ENCODE results near the gene CTU2.

CTU2 gene

DNA sequence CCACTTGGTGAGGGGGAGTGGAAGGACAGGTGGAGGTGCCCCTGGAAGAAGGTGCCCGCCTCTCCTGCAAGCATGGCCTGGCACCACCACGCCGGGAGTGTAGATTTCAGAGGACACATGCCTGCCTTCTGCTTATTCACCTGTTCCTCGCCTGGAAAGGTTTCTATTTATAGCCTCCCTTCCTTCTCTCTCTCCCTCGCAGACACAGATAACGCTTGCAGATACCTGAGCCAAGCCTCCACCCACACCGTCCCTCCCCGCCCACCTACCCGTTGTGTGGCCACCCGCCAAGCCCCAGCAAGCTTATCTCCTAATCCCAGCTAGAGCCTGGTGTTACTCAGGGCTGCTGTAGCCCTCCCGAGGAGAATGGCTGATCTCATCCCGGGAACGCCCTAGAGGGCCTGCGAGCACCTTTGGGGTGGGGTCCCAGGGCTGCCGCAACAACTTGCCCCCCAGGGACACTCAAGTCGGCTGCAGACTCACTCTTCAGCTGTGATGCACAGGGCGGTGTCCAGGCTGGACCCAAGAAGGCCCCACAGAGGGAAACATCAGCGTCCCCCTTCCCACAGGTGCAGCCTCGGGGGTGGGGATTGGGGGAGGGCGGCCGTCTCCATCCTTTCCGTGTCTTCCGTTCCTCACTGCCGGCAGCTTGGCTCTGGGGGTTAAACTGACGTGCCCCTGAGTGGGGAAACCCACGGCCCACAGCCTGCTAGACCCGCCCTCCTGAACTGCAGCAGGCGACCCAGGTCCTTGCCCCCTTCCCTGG lies 18.1 kb upstream of the CTU2 start (continued):
- TF ChIP-seq, protein P1, sequence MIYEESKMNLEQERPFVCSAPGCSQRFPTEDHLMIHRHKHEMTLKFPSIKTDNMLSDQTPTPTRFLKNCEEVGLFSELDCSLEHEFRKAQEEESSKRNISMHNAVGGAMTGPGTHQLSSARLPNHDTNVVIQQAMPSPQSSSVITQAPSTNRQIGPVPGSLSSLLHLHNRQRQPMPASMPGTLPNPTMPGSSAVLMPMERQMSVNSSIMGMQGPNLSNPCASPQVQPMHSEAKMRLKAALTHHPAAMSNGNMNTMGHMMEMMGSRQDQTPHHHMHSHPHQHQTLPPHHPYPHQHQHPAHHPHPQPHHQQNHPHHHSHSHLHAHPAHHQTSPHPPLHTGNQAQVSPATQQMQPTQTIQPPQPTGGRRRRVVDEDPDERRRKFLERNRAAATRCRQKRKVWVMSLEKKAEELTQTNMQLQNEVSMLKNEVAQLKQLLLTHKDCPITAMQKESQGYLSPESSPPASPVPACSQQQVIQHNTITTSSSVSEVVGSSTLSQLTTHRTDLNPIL (CRISPR knock-in tag; IDR thresholded peaks at IDR 0.05; ENCODE audit: low read depth), result no peak
- no peak for TF ChIP-seq ZFP3 (CRISPR knock-in tag; IDR thresholded peaks at IDR 0.05)
- TF ChIP-seq ARNTL (CRISPR knock-in tag; IDR thresholded peaks at IDR 0.05; ENCODE audit: borderline replicate concordance, low read depth), result no peak

GRCh38 chr16:88690341-88691128 lies 15.8 kb upstream of the CTU2 start:
- TF ChIP-seq GLIS3 (CRISPR knock-in tag; IDR thresholded peaks at IDR 0.05), result no peak
- no peak for TF ChIP-seq ZNF565 (CRISPR knock-in tag; conservative IDR thresholded peaks at IDR 0.05; ENCODE audit: low read depth)
- no peak for TF ChIP-seq CSRNP3 (CRISPR knock-in tag; IDR thresholded peaks at IDR 0.05)
- TF ChIP-seq ZNF8 (CRISPR knock-in tag; IDR thresholded peaks at IDR 0.05), result no peak
- TF ChIP-seq OSR1 (CRISPR knock-in tag; IDR thresholded peaks at IDR 0.05), result no peak
- TF ChIP-seq, protein P2, sequence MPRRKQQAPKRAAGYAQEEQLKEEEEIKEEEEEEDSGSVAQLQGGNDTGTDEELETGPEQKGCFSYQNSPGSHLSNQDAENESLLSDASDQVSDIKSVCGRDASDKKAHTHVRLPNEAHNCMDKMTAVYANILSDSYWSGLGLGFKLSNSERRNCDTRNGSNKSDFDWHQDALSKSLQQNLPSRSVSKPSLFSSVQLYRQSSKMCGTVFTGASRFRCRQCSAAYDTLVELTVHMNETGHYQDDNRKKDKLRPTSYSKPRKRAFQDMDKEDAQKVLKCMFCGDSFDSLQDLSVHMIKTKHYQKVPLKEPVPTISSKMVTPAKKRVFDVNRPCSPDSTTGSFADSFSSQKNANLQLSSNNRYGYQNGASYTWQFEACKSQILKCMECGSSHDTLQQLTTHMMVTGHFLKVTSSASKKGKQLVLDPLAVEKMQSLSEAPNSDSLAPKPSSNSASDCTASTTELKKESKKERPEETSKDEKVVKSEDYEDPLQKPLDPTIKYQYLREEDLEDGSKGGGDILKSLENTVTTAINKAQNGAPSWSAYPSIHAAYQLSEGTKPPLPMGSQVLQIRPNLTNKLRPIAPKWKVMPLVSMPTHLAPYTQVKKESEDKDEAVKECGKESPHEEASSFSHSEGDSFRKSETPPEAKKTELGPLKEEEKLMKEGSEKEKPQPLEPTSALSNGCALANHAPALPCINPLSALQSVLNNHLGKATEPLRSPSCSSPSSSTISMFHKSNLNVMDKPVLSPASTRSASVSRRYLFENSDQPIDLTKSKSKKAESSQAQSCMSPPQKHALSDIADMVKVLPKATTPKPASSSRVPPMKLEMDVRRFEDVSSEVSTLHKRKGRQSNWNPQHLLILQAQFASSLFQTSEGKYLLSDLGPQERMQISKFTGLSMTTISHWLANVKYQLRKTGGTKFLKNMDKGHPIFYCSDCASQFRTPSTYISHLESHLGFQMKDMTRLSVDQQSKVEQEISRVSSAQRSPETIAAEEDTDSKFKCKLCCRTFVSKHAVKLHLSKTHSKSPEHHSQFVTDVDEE (CRISPR knock-in tag; IDR thresholded peaks at IDR 0.05), result no peak
- no peak for TF ChIP-seq BACH2 (CRISPR knock-in tag; IDR thresholded peaks at IDR 0.05; ENCODE audit: borderline replicate concordance)
- TF ChIP-seq ESRRG (CRISPR knock-in tag; IDR thresholded peaks at IDR 0.05), result no peak
- TF ChIP-seq TCF4 (CRISPR knock-in tag; IDR thresholded peaks at IDR 0.05; ENCODE audit: borderline replicate concordance), result no peak
- no peak for TF ChIP-seq TOX (CRISPR knock-in tag; IDR thresholded peaks at IDR 0.05; ENCODE audit: borderline replicate concordance)
- no peak for TF ChIP-seq SNAI2 (CRISPR knock-in tag; IDR thresholded peaks at IDR 0.05)
- no peak for TF ChIP-seq RARB (CRISPR knock-in tag; IDR thresholded peaks at IDR 0.05)
- no peak for TF ChIP-seq ZFP3 (CRISPR knock-in tag; IDR thresholded peaks at IDR 0.05)
- no peak for TF ChIP-seq ARNTL (CRISPR knock-in tag; IDR thresholded peaks at IDR 0.05; ENCODE audit: borderline replicate concordance, low read depth)
- no peak for TF ChIP-seq ZC3H10 (CRISPR knock-in tag; IDR thresholded peaks at IDR 0.05)
- ATAC-seq, result no peak

GRCh38 chr16:88691129-88691813 lies 15.0 kb upstream of the CTU2 start:
- no peak for ATAC-seq
- TF ChIP-seq ESRRG (CRISPR knock-in tag; IDR thresholded peaks at IDR 0.05) (no peak), ZFP3 (CRISPR knock-in tag; IDR thresholded peaks at IDR 0.05) (no peak), BACH2 (CRISPR knock-in tag; IDR thresholded peaks at IDR 0.05; ENCODE audit: borderline replicate concordance) (no peak), GLIS3 (CRISPR knock-in tag; IDR thresholded peaks at IDR 0.05) (no peak), CSRNP3 (CRISPR knock-in tag; IDR thresholded peaks at IDR 0.05) (no peak), ISL1 (CRISPR knock-in tag; IDR thresholded peaks at IDR 0.05) (no peak), TOX (CRISPR knock-in tag; IDR thresholded peaks at IDR 0.05; ENCODE audit: borderline replicate concordance) (no peak), ZNF565 (CRISPR knock-in tag; conservative IDR thresholded peaks at IDR 0.05; ENCODE audit: low read depth) (no peak), ZNF8 (CRISPR knock-in tag; IDR thresholded peaks at IDR 0.05) (no peak), ZNF70 (CRISPR knock-in tag; IDR thresholded peaks at IDR 0.05) (no peak), ZFP30 (CRISPR knock-in tag; IDR thresholded peaks at IDR 0.05) (no peak), TCF4 (CRISPR knock-in tag; IDR thresholded peaks at IDR 0.05; ENCODE audit: borderline replicate concordance) (no peak), OSR1 (CRISPR knock-in tag; IDR thresholded peaks at IDR 0.05) (no peak), ZC3H10 (CRISPR knock-in tag; IDR thresholded peaks at IDR 0.05) (no peak), CSDC2 (CRISPR knock-in tag; IDR thresholded peaks at IDR 0.05) (no peak)
- TF ChIP-seq, protein P1 (CRISPR knock-in tag; IDR thresholded peaks at IDR 0.05; ENCODE audit: low read depth), result no peak
- TF ChIP-seq, protein P3, sequence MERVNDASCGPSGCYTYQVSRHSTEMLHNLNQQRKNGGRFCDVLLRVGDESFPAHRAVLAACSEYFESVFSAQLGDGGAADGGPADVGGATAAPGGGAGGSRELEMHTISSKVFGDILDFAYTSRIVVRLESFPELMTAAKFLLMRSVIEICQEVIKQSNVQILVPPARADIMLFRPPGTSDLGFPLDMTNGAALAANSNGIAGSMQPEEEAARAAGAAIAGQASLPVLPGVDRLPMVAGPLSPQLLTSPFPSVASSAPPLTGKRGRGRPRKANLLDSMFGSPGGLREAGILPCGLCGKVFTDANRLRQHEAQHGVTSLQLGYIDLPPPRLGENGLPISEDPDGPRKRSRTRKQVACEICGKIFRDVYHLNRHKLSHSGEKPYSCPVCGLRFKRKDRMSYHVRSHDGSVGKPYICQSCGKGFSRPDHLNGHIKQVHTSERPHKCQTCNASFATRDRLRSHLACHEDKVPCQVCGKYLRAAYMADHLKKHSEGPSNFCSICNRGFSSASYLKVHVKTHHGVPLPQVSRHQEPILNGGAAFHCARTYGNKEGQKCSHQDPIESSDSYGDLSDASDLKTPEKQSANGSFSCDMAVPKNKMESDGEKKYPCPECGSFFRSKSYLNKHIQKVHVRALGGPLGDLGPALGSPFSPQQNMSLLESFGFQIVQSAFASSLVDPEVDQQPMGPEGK (CRISPR knock-in tag; IDR thresholded peaks at IDR 0.05; ENCODE audit: borderline replicate concordance), result no peak
